Psoas muscle (tissue), 8 donors: ENCODE results near the gene WDR93. TPM values are rescaled to one million over a fixed set of nuclear protein-coding genes. Genes with fewer than 3 reads are reported as not detected.

Experiments
- ATAC-seq, 4 donors: fragments of 200-7000 bp; cut with Tn5 transposase; one replicate each; pipeline ENCODE4 v1.9.1; 2020; ENCODE audit warnings: moderate library complexity in 3 of 4, mild to moderate bottlenecking in 2 of 4
- DNase-seq, 2 donors: peaks; one replicate each; pipeline ENCODE4 v3.0.0-alpha.2; 2020
- H3K27ac ChIP-seq: fragments of 200-600 bp; one replicate; pipeline ENCODE4 v1.8.0; 2022
- H3K27me3 ChIP-seq, 3 donors: fragments of 200-600 bp in 1 of 3; one replicate each; pipeline versions ENCODE4 v1.6.1 to v1.8.0; 2013 to 2022; ENCODE audit warnings: low read length in 2 of 3, mild to moderate bottlenecking in 2 of 3, moderate library complexity in 1 of 3; ENCODE audit not compliant: insufficient read depth in 3 of 3
- H3K36me3 ChIP-seq, 2 donors: fragments of 200-600 bp in 1 of 2; one replicate each; pipeline versions ENCODE4 v1.6.1 to v1.8.0; 2013 to 2022; ENCODE audit warnings: low read depth in 1 of 2, mild to moderate bottlenecking in 1 of 2, moderate library complexity in 1 of 2; ENCODE audit not compliant: insufficient read depth in 1 of 2
- H3K4me1 ChIP-seq: fragments of 200-600 bp; one replicate; pipeline ENCODE4 v1.8.0; 2022
- H3K4me3 ChIP-seq: fragments of 200-600 bp; one replicate; pipeline ENCODE4 v1.8.0; 2022; ENCODE audit warnings: mild to moderate bottlenecking
- H3K9me3 ChIP-seq: fragments of 200-600 bp; one replicate; pipeline ENCODE4 v1.8.0; 2022
- WGBS, 3 donors: extraction: QIAGEN DNeasy Blood & Tissue Kit; methylation state at CpG; one replicate each; pipeline versions ENCODE4 v1.1.6 to v1.1.7; 2013; 5-methylcytosine and 5-hydroxymethylcytosine counted together
- intact Hi-C, 2 donors: fragments of 100-400 bp; cut with DNase I; formaldehyde crosslinking; loops; one replicate each; pipeline versions ENCODE4 v1.11.0 to v1.14.2; 2022
- polyA plus RNA-seq, 3 donors: library from polyadenylated mRNA; stranded (reverse); fragments of 200-250 nt; gene quantifications; one replicate each; pipeline ENCODE4 v1.2.3, GENCODE V29; 2013
- total RNA-seq, 4 donors: library from RNA; stranded (reverse); fragmentation: NEBNext Ultra II Directional in 2 of 4; extraction: Animal tissue kit (Norgen Biotek cat#: 25700) in 2 of 4; gene quantifications; one replicate each; pipeline versions ENCODE4 v1.2.1 to v1.2.4, GENCODE V29; 2021 to 2023
- TF ChIP-seq, protein P1 (sequence below): fragments of 200-600 bp; IDR thresholded peaks from one replicate; pipeline ENCODE4 v1.8.0; 2022; ENCODE audit warnings: antibody characterized with exemption
- donor health status: healthy with polysubstance abuse.
- donor health status: DM: no; HTN: no; CAD: no; lungs with moderate emphysema.
- donor health status: Bipolar disorder and iron deficiency.
- donor health status: healthy.
- donor health status: DM: yes; HTN: yes; CAD: no.
- donor health status: DM: no; HTN: no; CAD: no.
- donor health status: DM: no; HTN: no; CAD: no.
- donor health status: DM: yes; HTN: yes; CAD: no.

Gene WDR93
- total and polyA plus RNA-seq, 7 donors, result 0.03 TPM; not detected in 6

DNA sequence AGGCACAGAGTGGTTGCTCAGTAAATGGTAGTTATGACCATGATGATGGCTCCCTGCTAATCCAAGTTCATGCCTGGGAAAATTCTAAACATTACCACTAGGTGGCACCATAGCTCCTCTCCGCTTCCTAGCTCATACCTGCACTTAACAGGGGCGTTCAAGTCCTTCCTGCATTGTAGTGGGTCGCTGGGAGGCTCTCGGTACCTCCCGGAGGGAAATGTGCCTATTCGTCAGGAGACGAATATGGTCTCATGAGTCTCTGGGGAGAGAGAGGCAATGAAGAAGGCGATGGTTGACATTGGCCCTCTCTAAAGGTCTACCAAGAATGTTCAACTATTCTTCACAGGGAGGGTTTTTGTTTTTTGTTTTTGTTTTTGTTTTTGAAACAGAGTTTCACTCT, 49.5 kb downstream of the WDR93 start:
- no peaks in the 10 kb centered on the region for H3K27me3 ChIP-seq
- H3K9me3 ChIP-seq, result no peaks in the 10 kb centered on the region
- H3K4me1 ChIP-seq, result no peaks in the 10 kb centered on the region
- DNase-seq (no peak), ATAC-seq (peak; percentile 82 to 96 (median 90))
- intact Hi-C loops, result loop anchor here (5.0 to 10.0 kb wide), 3 partner anchors 137 to 485 kb away; no protein-coding TSS in a partner anchor
- WGBS, 3 donors, result 4 to 13% (median 9%) methylated on average over 8 of the region's 8 CpGs
- no peak overlapping the region for H3K27ac ChIP-seq
- TF ChIP-seq, protein P1, sequence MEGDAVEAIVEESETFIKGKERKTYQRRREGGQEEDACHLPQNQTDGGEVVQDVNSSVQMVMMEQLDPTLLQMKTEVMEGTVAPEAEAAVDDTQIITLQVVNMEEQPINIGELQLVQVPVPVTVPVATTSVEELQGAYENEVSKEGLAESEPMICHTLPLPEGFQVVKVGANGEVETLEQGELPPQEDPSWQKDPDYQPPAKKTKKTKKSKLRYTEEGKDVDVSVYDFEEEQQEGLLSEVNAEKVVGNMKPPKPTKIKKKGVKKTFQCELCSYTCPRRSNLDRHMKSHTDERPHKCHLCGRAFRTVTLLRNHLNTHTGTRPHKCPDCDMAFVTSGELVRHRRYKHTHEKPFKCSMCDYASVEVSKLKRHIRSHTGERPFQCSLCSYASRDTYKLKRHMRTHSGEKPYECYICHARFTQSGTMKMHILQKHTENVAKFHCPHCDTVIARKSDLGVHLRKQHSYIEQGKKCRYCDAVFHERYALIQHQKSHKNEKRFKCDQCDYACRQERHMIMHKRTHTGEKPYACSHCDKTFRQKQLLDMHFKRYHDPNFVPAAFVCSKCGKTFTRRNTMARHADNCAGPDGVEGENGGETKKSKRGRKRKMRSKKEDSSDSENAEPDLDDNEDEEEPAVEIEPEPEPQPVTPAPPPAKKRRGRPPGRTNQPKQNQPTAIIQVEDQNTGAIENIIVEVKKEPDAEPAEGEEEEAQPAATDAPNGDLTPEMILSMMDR, result peak; percentile 87
- H3K4me3 ChIP-seq, result no peak overlapping the region
- no peaks in the 10 kb centered on the region for H3K36me3 ChIP-seq

DNA sequence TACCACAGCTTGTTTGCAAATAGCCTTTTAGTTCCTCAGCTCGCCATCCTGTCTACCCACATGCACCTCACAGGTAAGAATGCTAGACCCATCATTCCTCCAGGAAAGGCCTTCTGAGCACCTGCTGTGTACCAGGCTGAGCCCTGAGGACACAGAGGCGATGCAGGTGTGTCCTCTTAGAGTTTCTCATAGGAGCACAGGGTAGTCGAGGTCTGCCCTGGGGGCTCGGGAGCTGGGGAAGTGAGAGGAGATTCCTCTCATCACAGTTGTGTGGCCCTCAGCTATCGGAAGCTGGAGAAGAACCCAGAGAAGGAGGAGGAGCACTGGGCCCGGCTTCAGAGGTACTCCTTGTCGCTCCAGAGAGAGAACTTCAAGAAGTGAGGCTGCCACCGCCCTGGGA, 52.4 kb downstream of the WDR93 start:
- intact Hi-C loops, result loop anchor here (5.0 to 10.0 kb wide), 3 partner anchors 134 to 482 kb away; no protein-coding TSS in a partner anchor

DNA sequence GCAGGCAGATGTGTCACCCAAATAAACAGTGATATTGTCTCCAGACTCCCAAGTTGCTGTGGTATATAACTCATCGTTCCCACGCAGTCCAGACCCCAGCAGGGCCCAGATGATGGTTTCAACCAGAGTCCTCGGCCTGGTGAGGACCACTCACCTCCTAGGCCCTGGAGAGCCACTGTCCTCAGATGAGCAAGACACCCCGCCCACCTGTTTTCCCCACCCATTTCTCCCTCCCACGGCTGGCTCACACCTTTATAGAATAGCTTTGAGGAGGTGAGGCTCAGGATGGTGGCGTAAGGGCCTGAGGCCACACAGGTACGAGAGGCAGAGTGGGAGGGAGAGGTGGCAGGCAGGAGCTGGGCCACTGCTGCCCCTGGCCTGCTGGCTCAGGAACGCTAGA, 53.0 kb downstream of the WDR93 start:
- DNase-seq (no peak), ATAC-seq (no peak)
- no peaks in the 10 kb centered on the region for H3K4me1 ChIP-seq
- H3K27me3 ChIP-seq, result peaks cover 0 to 3% (median 0%) of the 10 kb centered on the region in 3 donors
- no peak overlapping the region for H3K4me3 ChIP-seq
- 79 to 85% (median 80%) methylated on average over 8 of the region's 8 CpGs for WGBS, 3 donors
- no peaks in the 10 kb centered on the region for H3K36me3 ChIP-seq
- no peaks in the 10 kb centered on the region for H3K9me3 ChIP-seq
- no peak overlapping the region for H3K27ac ChIP-seq
- TF ChIP-seq, protein P1, result no peak
- intact Hi-C loops, result loop anchor here (5.0 to 10.0 kb wide), 3 partner anchors 134 to 481 kb away; no protein-coding TSS in a partner anchor

More for the DNA sequence above, 52.4 kb downstream of the WDR93 start:
- Histone ChIP-seq H3K36me3 (no peaks in the 10 kb centered on the region), H3K27me3 (no peaks in the 10 kb centered on the region), H3K4me1 (no peaks in the 10 kb centered on the region), H3K4me3 (no peak overlapping the region), H3K27ac (no peak overlapping the region), H3K9me3 (no peaks in the 10 kb centered on the region)
- TF ChIP-seq, protein P1, result no peak
- 83 to 85% (median 85%) methylated on average over 8 of the region's 8 CpGs for WGBS, 3 donors
- DNase-seq, result no peak
- ATAC-seq, result no peak

DNA sequence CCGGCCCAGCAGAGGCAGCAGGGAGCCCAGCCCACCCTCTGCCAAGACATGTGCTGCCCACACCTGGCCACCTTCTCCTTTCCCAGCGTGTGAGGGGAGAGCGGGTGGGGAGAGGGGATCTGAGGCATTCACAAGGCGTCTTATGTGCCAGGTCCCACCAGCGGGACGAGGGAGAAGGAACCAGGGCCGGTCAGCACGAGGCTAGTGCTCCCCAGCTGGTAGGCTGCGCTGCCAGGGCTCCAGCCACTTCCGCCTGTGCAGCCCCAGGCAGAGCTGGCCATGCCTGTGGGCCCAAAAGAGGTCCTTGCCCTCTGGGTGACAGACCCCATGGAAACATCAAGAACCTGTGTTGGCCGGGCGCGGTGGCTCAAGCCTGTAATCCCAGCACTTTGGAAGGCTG, 54.5 kb downstream of the WDR93 start:
- TF ChIP-seq, protein P1, result no peak
- peaks cover 0 to 3% (median 0%) of the 10 kb centered on the region in 3 donors for H3K27me3 ChIP-seq
- no peaks in the 10 kb centered on the region for H3K36me3 ChIP-seq
- DNase-seq (no peak), ATAC-seq (no peak)
- 72 to 80% (median 78%) methylated on average over 11 to 13 of the region's 13 CpGs for WGBS, 3 donors
- H3K9me3 ChIP-seq, result no peaks in the 10 kb centered on the region
- H3K4me3 ChIP-seq, result no peak overlapping the region
- intact Hi-C loops, result loop anchor here (10.0 kb wide), 2 partner anchors 350 to 480 kb away; no protein-coding TSS in a partner anchor
- H3K4me1 ChIP-seq, result peaks cover 6% of the 10 kb centered on the region
- no peak overlapping the region for H3K27ac ChIP-seq

DNA sequence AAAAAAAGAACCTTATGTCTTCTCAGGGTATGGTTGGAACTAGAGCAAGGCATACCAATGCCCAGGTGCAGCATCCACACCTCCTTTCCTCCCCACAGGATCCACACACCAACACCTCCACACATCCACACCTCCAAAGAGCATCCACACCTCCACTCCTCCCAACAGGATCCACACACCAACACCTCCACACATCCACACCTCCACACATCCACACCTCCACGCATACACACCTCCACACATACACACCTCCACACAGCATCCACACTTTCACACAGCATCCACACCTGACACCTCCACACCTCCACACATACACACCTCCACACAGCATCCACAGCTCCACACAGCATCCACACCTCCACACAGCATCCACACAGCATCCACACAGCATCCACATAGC, 55.2 kb downstream of the WDR93 start:
- H3K27me3 ChIP-seq, result peaks cover 0 to 3% (median 0%) of the 10 kb centered on the region in 3 donors
- TF ChIP-seq, protein P1, result no peak
- DNase-seq, result no peak
- H3K4me3 ChIP-seq, result no peak overlapping the region
- WGBS, 3 donors, result 38 to 90% (median 54%) methylated on average over 1 of the region's 1 CpG
- intact Hi-C loops, result loop anchor here (10.0 kb wide), 2 partner anchors 349 to 479 kb away; no protein-coding TSS in a partner anchor
- no peak for ATAC-seq
- no peak overlapping the region for H3K27ac ChIP-seq
- H3K36me3 ChIP-seq, result no peaks in the 10 kb centered on the region
- no peaks in the 10 kb centered on the region for H3K9me3 ChIP-seq
- H3K4me1 ChIP-seq, result peaks cover 6% of the 10 kb centered on the region
